B cell (primary cell): Measurements from ENCODE around the gene ICE2. TPM values are rescaled to one million over a fixed set of nuclear protein-coding genes. Genes with fewer than 3 reads are reported as not detected.
A peak's percentile ranks its signal among the peaks of the same experiment; 100 is the strongest.

Experiments used
- ATAC-seq: fragments of 200-7000 bp; cut with Tn5 transposase; one replicate; pipeline ENCODE4 v1.10.0; 2021; ENCODE audit warnings: low read depth, mild to moderate bottlenecking, moderate number of reproducible peaks, moderate library complexity
- CTCF ChIA-PET: fragments of 350-600 bp; sonication (Branson Sonifier 250); formaldehyde crosslinking; loops from one replicate; lab custom pipeline; 2021; ENCODE audit warnings: antibody characterized with exemption, inconsistent platforms; lab: Charles Lee
- POLR2A ChIA-PET: fragments of 350-600 bp; sonication (Branson Sonifier 250); formaldehyde crosslinking; loops from one replicate; lab custom pipeline; 2021; ENCODE audit warnings: antibody characterized with exemption; lab: Charles Lee
- DNase-seq: peaks from one replicate; pipeline ENCODE4 v3.0.0; 2013
- H2AFZ ChIP-seq: 2 replicates; pipeline ENCODE4 v1.6.1; 2012; ENCODE audit warnings: mild to moderate bottlenecking, low read depth, low read length; ENCODE audit not compliant: insufficient read depth, poor library complexity, severe bottlenecking
- H3K27ac ChIP-seq, 2 donors: 1 replicate in 1 of 2; 2 replicates in 1 of 2; pipeline ENCODE4 v1.5.1; 2012 to 2013; ENCODE audit warnings: low read length in 2 of 2, mild to moderate bottlenecking in 2 of 2, moderate library complexity in 1 of 2
- H3K27me3 ChIP-seq, 4 experiments: fragments of 200-600 bp in 1 of 4; sonication (generic) in 1 of 4; replicated peaks in 1 of 4; 1 replicate in 2 of 4; 2 replicates in 2 of 4; pipeline versions ENCODE4 v1.6.1 to v1.7.0; 2013 to 2016; ENCODE audit warnings: low read length in 3 of 4, mild to moderate bottlenecking in 2 of 4, mixed read lengths in 1 of 4, moderate library complexity in 1 of 4; ENCODE audit not compliant: insufficient read depth in 4 of 4, control insufficient read depth in 3 of 4; ENCODE audit errors: control extremely low read depth in 1 of 4
- H3K36me3 ChIP-seq, 2 experiments: replicated peaks in 1 of 2; 1 replicate in 1 of 2; 2 replicates in 1 of 2; pipeline versions ENCODE4 v1.6.1 to v1.7.1; 2013; ENCODE audit warnings: low read length in 1 of 2; ENCODE audit not compliant: insufficient read depth in 2 of 2, control insufficient read depth in 1 of 2; ENCODE audit errors: control extremely low read depth in 1 of 2, extremely low read depth in 1 of 2
- H3K4me1 ChIP-seq, 2 donors: fragments of 200-600 bp in 1 of 2; sonication (generic) in 1 of 2; 1 replicate in 1 of 2; 2 replicates in 1 of 2; pipeline versions ENCODE4 v1.5.1 to v1.6.1; 2013 to 2017; ENCODE audit warnings: low read length in 2 of 2; ENCODE audit not compliant: control insufficient read depth in 2 of 2, insufficient read depth in 2 of 2
- H3K4me2 ChIP-seq: replicated peaks from 2 replicates; pipeline ENCODE3; 2012; ENCODE audit warnings: mild to moderate bottlenecking, low read depth, low read length; ENCODE audit not compliant: poor library complexity, severe bottlenecking
- H3K4me3 ChIP-seq, 5 experiments: fragments of 200-600 bp in 1 of 5; sonication (generic) in 1 of 5; 1 replicate in 3 of 5; 2 replicates in 2 of 5; pipeline versions ENCODE4 v1.5.1 to v1.7.0; 2011 to 2016; ENCODE audit warnings: low read length in 4 of 5, mild to moderate bottlenecking in 4 of 5, low read depth in 2 of 5, control low read depth in 1 of 5, moderate library complexity in 1 of 5; ENCODE audit not compliant: insufficient read depth in 1 of 5; ENCODE audit errors: control extremely low read depth in 1 of 5, extremely low read depth in 1 of 5
- H3K79me2 ChIP-seq: fragments of 200-600 bp; sonication (generic); one replicate; pipeline ENCODE4 v1.6.0; 2016; ENCODE audit warnings: low read length; ENCODE audit not compliant: control insufficient read depth, insufficient read depth
- H3K9ac ChIP-seq: fragments of 200-600 bp; sonication (generic); 2 replicates; pipeline ENCODE4 v1.6.1; 2017; ENCODE audit warnings: mild to moderate bottlenecking, low read length, moderate library complexity
- H3K9me3 ChIP-seq, 3 donors: one replicate each; pipeline versions ENCODE4 v1.6.1 to v1.7.1; 2013; ENCODE audit warnings: low read length in 2 of 3; ENCODE audit not compliant: control insufficient read depth in 2 of 3, insufficient read depth in 1 of 3; ENCODE audit errors: control extremely low read depth in 1 of 3
- H4K20me1 ChIP-seq: 2 replicates; pipeline ENCODE4 v1.6.0; 2012; ENCODE audit warnings: mild to moderate bottlenecking, low read length; ENCODE audit not compliant: insufficient read depth, control insufficient read depth, poor library complexity, severe bottlenecking
- H3K27ac Mint-ChIP-seq: one replicate; pipeline ENCODE4 v1.8.0; 2021; ENCODE audit warnings: mixed read lengths
- H3K27me3 Mint-ChIP-seq: one replicate; pipeline ENCODE4 v1.8.0; 2021; ENCODE audit warnings: mixed read lengths
- H3K4me1 Mint-ChIP-seq: one replicate; pipeline ENCODE4 v1.8.0; 2021; ENCODE audit warnings: mixed read lengths
- H3K4me3 Mint-ChIP-seq: one replicate; pipeline ENCODE4 v1.8.0; 2021; ENCODE audit warnings: mixed read lengths
- H3K9me3 Mint-ChIP-seq: one replicate; pipeline ENCODE4 v1.8.0; 2022; ENCODE audit warnings: mixed read lengths; ENCODE audit not compliant: insufficient read depth
- CTCF ChIP-seq: fragments of 200-600 bp; IDR thresholded peaks from one replicate; pipeline ENCODE4 v1.8.0; 2022; ENCODE audit warnings: antibody characterized with exemption, mild to moderate bottlenecking
- EZH2 ChIP-seq: IDR thresholded peaks from 2 replicates; pipeline ENCODE4 v1.6.1; 2012; ENCODE audit warnings: borderline replicate concordance, low read depth, mild to moderate bottlenecking, moderate library complexity, low read length; ENCODE audit not compliant: insufficient read depth, poor library complexity, severe bottlenecking
- WGBS: methylation state at CpG from one replicate; pipeline ENCODE4 v1.1.5; 2013; ENCODE audit warnings: missing lambda C conversion rate; ENCODE audit not compliant: insufficient coverage; 5-methylcytosine and 5-hydroxymethylcytosine counted together
- intact Hi-C: fragments of 100-400 bp; cut with micrococcal nuclease; formaldehyde crosslinking; loops from one replicate; pipeline ENCODE4 v1.10.0; 2022
- polyA plus RNA-seq: library from polyadenylated mRNA; depleted of rRNA; stranded (reverse); fragments of >200 nt; gene quantifications from 2 replicates; pipeline ENCODE4 v1.2.3, GENCODE V29; 2012
- total RNA-seq, 2 donors: library from RNA; stranded (reverse); fragments of 120-200 nt in 1 of 2; gene quantifications; 1 replicate in 1 of 2; 2 replicates in 1 of 2; pipeline versions ENCODE4 v1.2.3 to v1.2.4, GENCODE V29; 2013 to 2022

The ICE2 gene
- total and polyA plus RNA-seq, 2 donors (not counting 1 experiment from before 2014, with no cell fraction given), result 19.0 to 71.2 TPM

DNA sequence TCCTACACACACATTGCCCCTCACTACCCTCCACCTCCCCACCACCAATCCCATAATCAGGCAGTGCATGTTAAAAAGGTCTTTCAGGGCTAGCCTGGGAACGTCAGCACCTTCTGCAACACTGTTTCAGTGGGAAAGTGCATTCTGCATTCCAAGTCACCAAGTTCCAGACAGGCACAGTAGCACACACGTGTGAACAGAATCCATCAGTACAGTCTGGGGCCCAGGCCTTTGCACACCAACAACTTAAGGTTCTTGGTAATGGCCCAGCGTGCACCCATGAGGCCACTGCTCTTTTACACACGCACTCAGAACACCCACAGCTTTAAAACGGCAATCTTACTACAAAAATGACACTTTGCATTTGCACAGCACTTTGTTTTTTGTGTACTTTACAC lies 82.4 kb downstream of the ICE2 start:
- peaks cover 5% of the 10 kb centered on the region for H4K20me1 ChIP-seq
- no peak for ATAC-seq
- ChIA-PET CTCF (interaction anchor here (0.6 kb wide), 1 partner anchor 706 kb away, joined by 5 read pairs; no protein-coding TSS in a partner anchor), POLR2A (interaction anchor here (0.9 kb wide), 1 partner anchor 24 kb away, joined by 3 read pairs; no protein-coding TSS in a partner anchor)
- no peak overlapping the region for H3K27ac ChIP-seq
- peaks cover 0 to 7% of the 10 kb centered on the region in 2 experiments for H3K36me3 ChIP-seq
- TF ChIP-seq EZH2, result no peak
- TF ChIP-seq CTCF, result no peak
- no peaks in the 10 kb centered on the region for H3K27me3 ChIP-seq
- H3K4me2 ChIP-seq, result peak overlapping the region; percentile 85
- peak overlapping the region; percentile 84 for H3K9ac ChIP-seq
- Mint-ChIP-seq H3K9me3 (no peaks in the 10 kb centered on the region), H3K4me3 (peak overlapping the region; percentile 96), H3K27ac (no peak overlapping the region), H3K4me1 (peaks cover 49% of the 10 kb centered on the region), H3K27me3 (no peaks in the 10 kb centered on the region)
- H3K4me1 ChIP-seq, result peaks cover 12 to 25% of the 10 kb centered on the region in 2 donors
- H3K79me2 ChIP-seq, result peaks cover 22% of the 10 kb centered on the region
- H3K9me3 ChIP-seq, result no peaks in the 10 kb centered on the region
- peak overlapping the region in 4 of 5 experiments; percentile 53 to 82 (median 76) for H3K4me3 ChIP-seq
- no peak for DNase-seq
- WGBS, result 85% methylated on average over 4 of the region's 5 CpGs
- peak overlapping the region; percentile 88 for H2AFZ ChIP-seq
- intact Hi-C loops, result loop anchor here (5.0 to 10.0 kb wide), 2 partner anchors 1409 to 1622 kb away; partner anchors contain the start of genes MINDY2 and RNF111

- TF ChIP-seq EZH2 (no peak), CTCF (no peak)
- Histone ChIP-seq H4K20me1 (peaks cover 10% of the 10 kb centered on the region), H2AFZ (no peak overlapping the region), H3K4me2 (no peak overlapping the region), H3K27me3 (no peaks in the 10 kb centered on the region), H3K9ac (no peak overlapping the region), H3K27ac (no peak overlapping the region), H3K4me3 (no peak overlapping the region), H3K36me3 (peaks cover 0 to 7% of the 10 kb centered on the region in 2 experiments), H3K9me3 (no peaks in the 10 kb centered on the region), H3K79me2 (peaks cover 26% of the 10 kb centered on the region), H3K4me1 (peaks cover 12 to 25% of the 10 kb centered on the region in 2 donors)
- H3K4me1 Mint-ChIP-seq, result peaks cover 49% of the 10 kb centered on the region
- no peak overlapping the region for H3K27ac Mint-ChIP-seq
- no peaks in the 10 kb centered on the region for H3K9me3 Mint-ChIP-seq
- ChIA-PET POLR2A (interaction anchor here (0.9 kb wide), 1 partner anchor 25 kb away, joined by 3 read pairs; no protein-coding TSS in a partner anchor), CTCF (interaction anchor here (0.6 kb wide), 1 partner anchor 705 kb away, joined by 5 read pairs; no protein-coding TSS in a partner anchor)
- DNase-seq (no peak), ATAC-seq (no peak)
- 100% methylated on average over 3 of the region's 12 CpGs for WGBS
- intact Hi-C loops, result loop anchor here (5.0 to 10.0 kb wide), 2 partner anchors 1409 to 1621 kb away; partner anchors contain the start of genes MINDY2 and RNF111
- no peaks in the 10 kb centered on the region for H3K27me3 Mint-ChIP-seq
- H3K4me3 Mint-ChIP-seq, result peak overlapping the region; percentile 96
These were observed 82.8 kb downstream of the ICE2 start for GRCh38 chr15:60396100-60396499.
